IMR-90 (cell line): ENCODE data around the gene GPC5.

Experiments
- BHLHE40 ChIP-seq: fragments of 150-350 bp; IDR thresholded peaks from 2 replicates; pipeline ENCODE4 v1.6.1; 2016; ENCODE audit warnings: mild to moderate bottlenecking, low read depth, low read length
- MAZ ChIP-seq: IDR thresholded peaks from 2 replicates; pipeline ENCODE4 v1.6.1; 2012; ENCODE audit warnings: low read depth, mild to moderate bottlenecking, low read length, improper control_type of control experiment, moderate library complexity, borderline replicate concordance
- MXI1 ChIP-seq: IDR thresholded peaks from 2 replicates; pipeline ENCODE4 v1.6.1; 2012; ENCODE audit warnings: low read depth, mild to moderate bottlenecking, low read length, moderate library complexity, borderline replicate concordance
- POLR2A ChIP-seq: IDR thresholded peaks from 2 replicates; pipeline ENCODE4 v1.6.1; 2012; ENCODE audit warnings: mild to moderate bottlenecking, low read depth, low read length
- RAD21 ChIP-seq: IDR thresholded peaks from 2 replicates; pipeline ENCODE4 v1.6.1; 2012; ENCODE audit warnings: low read length, improper control_type of control experiment
- RFX5 ChIP-seq: IDR thresholded peaks from 2 replicates; pipeline ENCODE4 v1.8.0; 2012; ENCODE audit warnings: low read depth, mild to moderate bottlenecking, low read length, moderate library complexity
- TF ChIP-seq, protein P1 (sequence below): conservative IDR thresholded peaks from 2 replicates; pipeline ENCODE4 v1.5.1; 2012; ENCODE audit warnings: mild to moderate bottlenecking, low read depth, low read length, improper control_type of control experiment
- TF ChIP-seq, protein P2 (sequence below): fragments of 150-350 bp; IDR thresholded peaks from 2 replicates; pipeline ENCODE4 v1.6.1; 2017; ENCODE audit warnings: mild to moderate bottlenecking, antibody characterized with exemption, low read length, low read depth
- TF ChIP-seq, protein P3 (sequence below): fragments of 150-350 bp; IDR thresholded peaks from 2 replicates; pipeline ENCODE4 v1.6.1; 2016; ENCODE audit warnings: low read depth, mild to moderate bottlenecking, low read length, moderate library complexity, borderline replicate concordance

DNA sequence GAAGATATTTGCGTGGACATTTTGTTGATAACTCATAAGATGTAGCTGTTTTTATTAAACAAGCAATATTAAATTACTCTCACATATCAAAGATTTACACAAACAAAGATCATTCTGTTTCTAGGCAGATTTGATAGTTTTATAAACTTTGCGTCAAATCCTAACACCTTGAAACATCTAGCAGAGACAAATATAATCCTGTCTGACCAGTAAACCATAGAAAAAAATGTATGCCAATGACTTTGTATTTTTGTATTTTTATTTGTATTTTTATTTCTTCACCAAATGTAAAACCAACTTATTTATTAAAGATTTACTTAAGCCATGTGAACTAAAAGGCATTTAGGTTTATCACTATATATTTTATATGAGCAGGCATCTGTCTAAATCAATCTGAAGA, 494.6 kb downstream of the GPC5 start:
- TF ChIP-seq, protein P1, sequence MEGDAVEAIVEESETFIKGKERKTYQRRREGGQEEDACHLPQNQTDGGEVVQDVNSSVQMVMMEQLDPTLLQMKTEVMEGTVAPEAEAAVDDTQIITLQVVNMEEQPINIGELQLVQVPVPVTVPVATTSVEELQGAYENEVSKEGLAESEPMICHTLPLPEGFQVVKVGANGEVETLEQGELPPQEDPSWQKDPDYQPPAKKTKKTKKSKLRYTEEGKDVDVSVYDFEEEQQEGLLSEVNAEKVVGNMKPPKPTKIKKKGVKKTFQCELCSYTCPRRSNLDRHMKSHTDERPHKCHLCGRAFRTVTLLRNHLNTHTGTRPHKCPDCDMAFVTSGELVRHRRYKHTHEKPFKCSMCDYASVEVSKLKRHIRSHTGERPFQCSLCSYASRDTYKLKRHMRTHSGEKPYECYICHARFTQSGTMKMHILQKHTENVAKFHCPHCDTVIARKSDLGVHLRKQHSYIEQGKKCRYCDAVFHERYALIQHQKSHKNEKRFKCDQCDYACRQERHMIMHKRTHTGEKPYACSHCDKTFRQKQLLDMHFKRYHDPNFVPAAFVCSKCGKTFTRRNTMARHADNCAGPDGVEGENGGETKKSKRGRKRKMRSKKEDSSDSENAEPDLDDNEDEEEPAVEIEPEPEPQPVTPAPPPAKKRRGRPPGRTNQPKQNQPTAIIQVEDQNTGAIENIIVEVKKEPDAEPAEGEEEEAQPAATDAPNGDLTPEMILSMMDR, result no peak
- TF ChIP-seq, protein P2, sequence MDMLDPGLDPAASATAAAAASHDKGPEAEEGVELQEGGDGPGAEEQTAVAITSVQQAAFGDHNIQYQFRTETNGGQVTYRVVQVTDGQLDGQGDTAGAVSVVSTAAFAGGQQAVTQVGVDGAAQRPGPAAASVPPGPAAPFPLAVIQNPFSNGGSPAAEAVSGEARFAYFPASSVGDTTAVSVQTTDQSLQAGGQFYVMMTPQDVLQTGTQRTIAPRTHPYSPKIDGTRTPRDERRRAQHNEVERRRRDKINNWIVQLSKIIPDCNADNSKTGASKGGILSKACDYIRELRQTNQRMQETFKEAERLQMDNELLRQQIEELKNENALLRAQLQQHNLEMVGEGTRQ, result no peak
- TF ChIP-seq POLR2A (no peak), MAZ (no peak), RAD21 (no peak), MXI1 (no peak), RFX5 (no peak), BHLHE40 (no peak)
- TF ChIP-seq, protein P3, sequence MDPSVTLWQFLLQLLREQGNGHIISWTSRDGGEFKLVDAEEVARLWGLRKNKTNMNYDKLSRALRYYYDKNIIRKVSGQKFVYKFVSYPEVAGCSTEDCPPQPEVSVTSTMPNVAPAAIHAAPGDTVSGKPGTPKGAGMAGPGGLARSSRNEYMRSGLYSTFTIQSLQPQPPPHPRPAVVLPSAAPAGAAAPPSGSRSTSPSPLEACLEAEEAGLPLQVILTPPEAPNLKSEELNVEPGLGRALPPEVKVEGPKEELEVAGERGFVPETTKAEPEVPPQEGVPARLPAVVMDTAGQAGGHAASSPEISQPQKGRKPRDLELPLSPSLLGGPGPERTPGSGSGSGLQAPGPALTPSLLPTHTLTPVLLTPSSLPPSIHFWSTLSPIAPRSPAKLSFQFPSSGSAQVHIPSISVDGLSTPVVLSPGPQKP, result no peak
